ENCODE data around the gene KIF3A. TPM values are rescaled to one million over a fixed set of nuclear protein-coding genes. Genes with fewer than 3 reads are reported as not detected.

KIF3A gene
- total RNA-seq, 1 donor, result 12.7 TPM

DNA sequence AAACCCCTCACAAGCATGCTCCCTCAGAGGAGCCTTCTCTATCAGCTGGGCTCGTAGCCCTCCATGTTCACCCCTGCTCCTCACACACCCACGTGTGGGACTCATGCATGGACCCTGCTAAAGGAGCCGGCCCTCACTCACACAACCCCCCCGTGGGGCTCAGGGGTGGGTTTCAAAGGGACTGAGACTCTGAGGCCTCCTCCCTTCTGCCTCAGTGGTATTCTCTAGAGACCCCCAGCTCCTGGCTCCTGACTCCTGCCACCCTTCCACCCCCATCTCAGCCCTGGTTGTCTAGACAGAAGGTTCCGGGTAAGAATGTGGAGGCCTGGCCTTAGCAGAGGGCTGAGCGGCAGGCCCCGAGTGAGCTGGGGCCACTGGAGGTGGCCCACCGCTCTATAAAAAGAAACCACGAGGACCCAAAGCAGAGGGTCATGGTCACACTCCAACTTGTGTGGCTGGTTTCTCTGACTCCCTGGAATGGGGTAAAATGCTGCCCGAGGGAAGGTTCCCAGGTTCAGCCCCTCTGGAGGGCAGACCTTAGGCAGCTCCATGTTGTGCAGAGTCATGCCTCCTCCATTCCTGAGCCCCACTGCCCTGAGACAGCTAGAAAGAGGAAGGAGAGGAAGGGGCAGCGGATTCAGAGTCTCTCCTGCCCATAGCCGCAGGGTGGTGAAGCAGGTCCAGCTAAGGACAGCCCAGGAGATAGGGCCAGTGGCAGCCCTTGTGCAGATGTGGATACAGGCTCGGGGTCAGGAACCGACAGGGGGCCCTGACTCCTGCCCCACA lies 28.9 kb upstream of the KIF3A start:
- Histone ChIP-seq H3K4me1 (ENCODE audit: insufficient read depth, low read length) (peaks cover 13% of the 10 kb centered on the region), H3K79me2 (ENCODE audit: insufficient read depth, low read length) (peaks cover 43% of the 10 kb centered on the region), H3K36me3 (ENCODE audit: insufficient read depth, low read length) (peaks cover 27% of the 10 kb centered on the region), H3K27ac (ENCODE audit: low read depth, low read length) (no peak overlapping the region), H4K20me1 (ENCODE audit: insufficient read depth, low read length) (peaks cover 43% of the 10 kb centered on the region), H3K27me3 (ENCODE audit: insufficient read depth, low read length) (no peaks in the 10 kb centered on the region), H2AFZ (ENCODE audit: low read length) (no peak overlapping the region), H3K4me2 (ENCODE audit: insufficient read depth, low read length) (no peak overlapping the region), H3K9me3 (ENCODE audit: low read depth, low read length) (no peaks in the 10 kb centered on the region), H3K4me3 (ENCODE audit: insufficient read depth, low read length) (no peak overlapping the region)
- TF ChIP-seq, protein P1, sequence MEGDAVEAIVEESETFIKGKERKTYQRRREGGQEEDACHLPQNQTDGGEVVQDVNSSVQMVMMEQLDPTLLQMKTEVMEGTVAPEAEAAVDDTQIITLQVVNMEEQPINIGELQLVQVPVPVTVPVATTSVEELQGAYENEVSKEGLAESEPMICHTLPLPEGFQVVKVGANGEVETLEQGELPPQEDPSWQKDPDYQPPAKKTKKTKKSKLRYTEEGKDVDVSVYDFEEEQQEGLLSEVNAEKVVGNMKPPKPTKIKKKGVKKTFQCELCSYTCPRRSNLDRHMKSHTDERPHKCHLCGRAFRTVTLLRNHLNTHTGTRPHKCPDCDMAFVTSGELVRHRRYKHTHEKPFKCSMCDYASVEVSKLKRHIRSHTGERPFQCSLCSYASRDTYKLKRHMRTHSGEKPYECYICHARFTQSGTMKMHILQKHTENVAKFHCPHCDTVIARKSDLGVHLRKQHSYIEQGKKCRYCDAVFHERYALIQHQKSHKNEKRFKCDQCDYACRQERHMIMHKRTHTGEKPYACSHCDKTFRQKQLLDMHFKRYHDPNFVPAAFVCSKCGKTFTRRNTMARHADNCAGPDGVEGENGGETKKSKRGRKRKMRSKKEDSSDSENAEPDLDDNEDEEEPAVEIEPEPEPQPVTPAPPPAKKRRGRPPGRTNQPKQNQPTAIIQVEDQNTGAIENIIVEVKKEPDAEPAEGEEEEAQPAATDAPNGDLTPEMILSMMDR (IDR thresholded peaks at IDR 0.05; ENCODE audit: extremely low read depth, low read depth, low read length), result no peak
- peak; percentile 57 for DNase-seq (ENCODE audit: insufficient read length, low spot score, missing footprints)

- no peak overlapping the region for H3K4me3 ChIP-seq (ENCODE audit: insufficient read depth, low read length)
- peak; percentile 60 for DNase-seq (ENCODE audit: insufficient read length, low spot score, missing footprints)
- TF ChIP-seq, protein P1 (IDR thresholded peaks at IDR 0.05; ENCODE audit: extremely low read depth, low read depth, low read length), result no peak
- H3K27me3 ChIP-seq (ENCODE audit: insufficient read depth, low read length), result no peaks in the 10 kb centered on the region
- no peak overlapping the region for H3K27ac ChIP-seq (ENCODE audit: low read depth, low read length)
- peaks cover 36% of the 10 kb centered on the region for H3K79me2 ChIP-seq (ENCODE audit: insufficient read depth, low read length)
- peaks cover 27% of the 10 kb centered on the region for H3K36me3 ChIP-seq (ENCODE audit: insufficient read depth, low read length)
- no peaks in the 10 kb centered on the region for H3K9me3 ChIP-seq (ENCODE audit: low read depth, low read length)
- H2AFZ ChIP-seq (ENCODE audit: low read length), result no peak overlapping the region
- H4K20me1 ChIP-seq (ENCODE audit: insufficient read depth, low read length), result peaks cover 40% of the 10 kb centered on the region
- no peak overlapping the region for H3K4me2 ChIP-seq (ENCODE audit: insufficient read depth, low read length)
- peaks cover 13% of the 10 kb centered on the region for H3K4me1 ChIP-seq (ENCODE audit: insufficient read depth, low read length)
Observed at GRCh38 chr5:132765311-132766019, 28.1 kb upstream of the KIF3A start.

- Histone ChIP-seq H3K36me3 (ENCODE audit: insufficient read depth, low read length) (peaks cover 29% of the 10 kb centered on the region), H3K27ac (ENCODE audit: low read depth, low read length) (no peak overlapping the region), H3K4me2 (ENCODE audit: insufficient read depth, low read length) (no peak overlapping the region), H3K79me2 (ENCODE audit: insufficient read depth, low read length) (peaks cover 34% of the 10 kb centered on the region), H3K27me3 (ENCODE audit: insufficient read depth, low read length) (no peaks in the 10 kb centered on the region), H4K20me1 (ENCODE audit: insufficient read depth, low read length) (peaks cover 40% of the 10 kb centered on the region), H3K9me3 (ENCODE audit: low read depth, low read length) (no peaks in the 10 kb centered on the region), H3K4me1 (ENCODE audit: insufficient read depth, low read length) (peaks cover 13% of the 10 kb centered on the region), H3K4me3 (ENCODE audit: insufficient read depth, low read length) (no peak overlapping the region), H2AFZ (ENCODE audit: low read length) (no peak overlapping the region)
- TF ChIP-seq, protein P1 (IDR thresholded peaks at IDR 0.05; ENCODE audit: extremely low read depth, low read depth, low read length), result no peak
- DNase-seq (ENCODE audit: insufficient read length, low spot score, missing footprints), result peak; percentile 54
Observed at GRCh38 chr5:132764671-132765238, 27.4 kb upstream of the KIF3A start.

GRCh38 chr5:132764051-132764450 lies 26.7 kb upstream of the KIF3A start:
- Histone ChIP-seq H3K27ac (ENCODE audit: low read depth, low read length) (no peak overlapping the region), H3K4me3 (ENCODE audit: insufficient read depth, low read length) (no peak overlapping the region), H3K9me3 (ENCODE audit: low read depth, low read length) (no peaks in the 10 kb centered on the region), H3K4me2 (ENCODE audit: insufficient read depth, low read length) (no peak overlapping the region), H2AFZ (ENCODE audit: low read length) (no peak overlapping the region), H3K36me3 (ENCODE audit: insufficient read depth, low read length) (peaks cover 35% of the 10 kb centered on the region), H3K4me1 (ENCODE audit: insufficient read depth, low read length) (peaks cover 13% of the 10 kb centered on the region), H3K27me3 (ENCODE audit: insufficient read depth, low read length) (no peaks in the 10 kb centered on the region), H4K20me1 (ENCODE audit: insufficient read depth, low read length) (peaks cover 35% of the 10 kb centered on the region), H3K79me2 (ENCODE audit: insufficient read depth, low read length) (peaks cover 28% of the 10 kb centered on the region)
- DNase-seq (ENCODE audit: insufficient read length, low spot score, missing footprints), result peak; percentile 68
- TF ChIP-seq, protein P1 (IDR thresholded peaks at IDR 0.05; ENCODE audit: extremely low read depth, low read depth, low read length), result no peak

Data from osteoblast (primary cell).